ENCODE results near the gene ZFYVE9.
"Not testable (repeated sequence)": the region's sequence is repeated elsewhere in the genome, so short reads cannot be mapped to it uniquely, and the experiment has no call there.

Gene ZFYVE9

GRCh38 chr1:52145137-52145536 is 3.2 kb downstream of the ZFYVE9 start:
- no peak for DNase-seq (ENCODE audit: low read depth in 3 of 3)

DNA sequence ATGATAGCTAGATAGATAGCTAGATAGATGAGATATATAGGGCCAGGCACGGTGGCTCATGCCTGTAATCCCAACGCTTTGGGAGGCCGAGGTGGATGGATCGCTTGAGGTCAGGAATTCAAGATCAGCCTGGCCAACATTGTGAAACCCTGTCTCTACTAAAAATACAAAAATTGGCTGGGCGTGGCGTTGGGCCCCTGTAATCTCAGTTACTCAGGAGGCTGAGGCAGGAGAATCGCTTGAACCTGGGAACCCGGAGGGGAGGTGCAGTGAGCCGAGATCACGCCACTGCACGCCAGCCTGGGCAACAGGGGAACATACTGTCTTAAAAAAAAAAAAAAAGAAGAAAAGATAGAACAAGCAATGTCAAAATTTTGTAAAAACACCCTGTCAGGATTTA is 8.6 kb downstream of the ZFYVE9 start:
- not testable (repeated sequence) for DNase-seq (ENCODE audit: low read depth in 3 of 3)

- no peak for DNase-seq (ENCODE audit: low read depth in 3 of 3)
These were observed 9.1 kb downstream of the ZFYVE9 start for GRCh38 chr1:52150946-52151345.

- no peak for DNase-seq (ENCODE audit: low read depth in 3 of 3)
These were observed 10.7 kb downstream of the ZFYVE9 start for GRCh38 chr1:52152572-52152971.

DNA sequence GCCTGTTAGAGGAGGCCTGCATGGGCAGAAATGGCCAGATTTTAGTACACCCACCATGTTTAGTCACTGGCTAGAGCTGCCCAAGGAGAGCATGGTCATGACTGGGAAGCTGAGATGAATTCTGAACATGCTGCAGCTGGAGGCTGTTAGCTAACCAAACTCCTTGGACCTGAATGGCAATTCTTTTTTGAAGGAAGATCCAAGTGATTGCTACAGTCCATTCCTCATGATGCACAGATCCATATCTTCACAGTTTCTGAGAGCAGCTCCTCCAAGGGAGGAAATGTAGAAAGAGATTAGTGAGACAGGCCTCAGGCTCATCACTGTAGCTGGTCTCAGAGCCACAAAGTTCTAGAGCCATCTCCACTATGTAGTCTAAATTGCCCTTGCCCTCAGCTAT is 11.1 kb downstream of the ZFYVE9 start:
- DNase-seq (ENCODE audit: low read depth in 3 of 3), result no peak

DNA sequence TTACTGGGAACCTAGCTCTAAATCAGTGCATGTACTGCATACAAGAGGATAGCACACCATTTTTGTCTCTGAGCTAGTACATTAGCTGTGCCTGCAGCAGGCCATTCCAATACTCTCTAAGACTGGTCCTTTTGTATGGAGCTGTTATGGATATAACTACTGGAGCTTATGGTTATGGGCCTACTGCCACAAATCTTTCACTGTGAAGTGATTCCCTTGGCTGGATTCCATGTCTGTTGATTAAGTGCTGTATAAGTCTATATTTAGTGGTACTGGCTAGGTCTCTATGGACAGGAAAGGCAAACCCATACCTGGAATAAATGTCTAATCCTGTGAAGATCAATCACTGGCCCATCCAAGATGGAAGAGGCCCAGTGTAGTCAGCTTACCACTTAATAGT is 12.0 kb downstream of the ZFYVE9 start:
- no peak for DNase-seq (ENCODE audit: low read depth in 3 of 3)

GRCh38 chr1:52156460-52156859 is 14.6 kb downstream of the ZFYVE9 start:
- no peak for DNase-seq (ENCODE audit: low read depth in 3 of 3)

GRCh38 chr1:52157582-52157981 is 15.7 kb downstream of the ZFYVE9 start:
- no peak for DNase-seq (ENCODE audit: low read depth in 3 of 3)

DNA sequence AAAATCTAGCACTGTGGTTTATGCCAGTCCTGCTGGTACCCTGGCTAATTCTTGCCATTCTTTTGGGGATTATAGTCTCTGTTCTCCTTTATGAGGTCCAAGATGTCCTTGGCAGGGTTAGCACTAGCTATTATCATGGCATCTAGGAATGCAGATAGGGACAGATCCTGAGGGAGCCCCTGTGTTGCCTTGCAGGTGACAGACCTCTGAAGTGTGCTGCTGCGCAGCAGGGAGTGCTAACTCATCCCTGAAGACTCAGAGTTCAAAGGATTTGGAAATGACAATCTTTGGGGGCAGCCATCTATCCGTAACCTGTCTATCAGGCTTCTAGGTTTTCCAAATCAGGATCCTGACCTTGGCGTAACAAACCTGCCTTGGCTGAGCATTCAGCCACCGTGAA is 16.3 kb downstream of the ZFYVE9 start:
- no peak for DNase-seq (ENCODE audit: low read depth in 3 of 3)

- DNase-seq (ENCODE audit: low read depth in 3 of 3), result no peak
These were observed 17.3 kb downstream of the ZFYVE9 start for GRCh38 chr1:52159033-52159789.

GRCh38 chr1:52162947-52163346 is 21.1 kb downstream of the ZFYVE9 start:
- no peak for DNase-seq (ENCODE audit: low read depth in 3 of 3)

GRCh38 chr1:52164604-52165003 is 22.7 kb downstream of the ZFYVE9 start:
- no peak for DNase-seq (ENCODE audit: low read depth in 3 of 3)

- DNase-seq (ENCODE audit: low read depth in 3 of 3), result no peak
These were observed 25.3 kb downstream of the ZFYVE9 start for GRCh38 chr1:52166996-52167753.

DNA sequence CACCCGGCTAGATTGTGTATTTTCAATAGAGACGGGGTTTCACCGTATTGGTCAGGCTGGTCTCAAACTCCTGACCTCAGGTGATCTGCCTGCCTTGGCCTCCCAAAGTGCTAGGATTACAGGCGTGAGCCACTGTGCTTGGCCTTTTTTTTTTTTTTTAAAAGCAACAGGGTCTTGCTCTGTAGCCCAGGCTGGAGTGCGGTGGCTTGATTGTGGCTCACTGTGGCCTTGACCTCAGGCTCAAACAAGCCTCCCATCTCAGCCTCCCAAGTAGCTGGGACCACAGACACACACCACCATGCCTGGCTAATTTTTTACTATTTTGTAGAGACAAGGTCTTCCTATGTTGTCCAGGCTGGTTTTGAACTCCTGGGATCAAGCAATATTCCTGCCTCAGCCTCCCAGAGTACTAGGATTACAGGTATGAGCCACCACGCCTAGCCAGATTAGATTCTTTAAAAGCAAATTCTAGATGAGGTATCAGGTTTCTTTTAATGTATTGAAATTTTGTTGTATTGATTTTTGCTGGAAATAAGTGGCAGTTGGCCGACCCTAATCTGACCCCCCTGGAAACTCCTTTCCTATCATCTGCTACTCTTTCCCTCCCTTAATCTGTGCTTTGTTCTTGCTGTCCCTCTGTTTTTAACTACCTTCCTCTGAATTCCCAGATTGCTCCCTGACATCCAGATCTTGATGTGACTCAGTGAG is 26.6 kb downstream of the ZFYVE9 start:
- DNase-seq (ENCODE audit: low read depth in 3 of 3), result no peak

GRCh38 chr1:52171149-52171548 is 29.3 kb downstream of the ZFYVE9 start:
- not testable (repeated sequence) for DNase-seq (ENCODE audit: low read depth in 3 of 3)

DNA sequence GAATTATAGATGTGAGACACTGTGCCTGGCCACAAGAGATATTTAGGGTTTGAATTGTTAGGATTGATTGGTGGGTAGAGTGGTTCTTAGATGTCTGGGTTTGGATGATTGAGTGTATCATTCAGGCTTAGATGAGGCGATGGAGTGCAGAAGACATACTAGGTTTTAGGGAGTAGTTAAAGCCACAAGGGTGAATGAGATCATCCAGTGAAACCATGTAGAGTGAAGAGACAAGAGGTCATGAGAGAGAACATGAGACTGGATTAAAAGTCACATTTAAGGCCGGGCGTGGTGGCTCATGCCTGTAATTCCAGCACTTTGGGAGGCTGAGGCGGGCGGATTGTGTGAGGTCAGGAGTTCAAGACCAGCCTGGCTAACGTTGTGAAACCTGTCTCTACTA is 37.2 kb downstream of the ZFYVE9 start:
- DNase-seq (ENCODE audit: low read depth in 3 of 3), result no peak

DNA sequence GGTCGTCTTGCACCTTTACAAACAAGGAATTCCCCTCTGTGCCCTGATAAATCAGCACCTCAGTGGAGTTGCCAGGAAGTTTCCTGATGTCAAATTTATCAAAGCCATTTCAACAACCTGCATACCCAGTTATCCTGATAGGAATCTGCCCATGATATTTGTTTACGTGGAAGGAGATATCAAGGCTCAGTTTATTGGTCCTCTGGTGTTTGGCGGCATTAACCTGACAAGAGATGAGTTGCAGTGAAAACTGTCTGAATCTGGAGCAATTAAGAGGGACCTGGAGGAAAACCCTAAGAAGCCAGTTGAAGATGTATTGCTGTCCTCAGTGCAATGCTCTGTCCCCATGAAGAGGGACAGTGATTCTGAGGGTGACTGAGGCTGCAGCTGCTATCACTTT is 38.3 kb downstream of the ZFYVE9 start:
- DNase-seq (ENCODE audit: low read depth in 3 of 3), result no peak

- DNase-seq (ENCODE audit: low read depth in 3 of 3), result not testable (repeated sequence)
These were observed 39.9 kb downstream of the ZFYVE9 start for GRCh38 chr1:52181759-52182158.

- not testable (repeated sequence) for DNase-seq (ENCODE audit: low read depth in 3 of 3)
These were observed 40.4 kb downstream of the ZFYVE9 start for GRCh38 chr1:52182328-52182727.

- no peak for DNase-seq (ENCODE audit: low read depth in 3 of 3)
These were observed 41.0 kb downstream of the ZFYVE9 start for GRCh38 chr1:52182874-52183400.

DNA sequence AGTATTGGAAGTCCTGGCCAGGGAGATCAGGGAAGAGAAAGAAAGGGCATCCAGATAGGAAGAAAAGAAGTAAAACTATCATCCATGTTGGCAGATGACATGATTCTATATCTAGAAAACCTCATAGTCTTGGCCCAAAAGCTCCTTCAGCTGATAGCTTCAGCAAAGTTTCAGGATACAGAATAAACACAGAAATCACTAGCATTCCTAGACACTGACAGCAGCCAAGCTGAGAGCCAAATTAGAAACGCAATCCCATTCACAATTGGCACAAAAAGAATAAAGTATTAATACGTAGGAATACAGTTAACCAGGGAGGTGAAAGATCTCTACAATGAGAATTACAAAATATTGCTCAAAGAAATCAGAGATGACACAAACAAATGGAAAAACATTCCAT is 44.6 kb downstream of the ZFYVE9 start:
- DNase-seq (ENCODE audit: low read depth in 3 of 3), result no peak

DNA sequence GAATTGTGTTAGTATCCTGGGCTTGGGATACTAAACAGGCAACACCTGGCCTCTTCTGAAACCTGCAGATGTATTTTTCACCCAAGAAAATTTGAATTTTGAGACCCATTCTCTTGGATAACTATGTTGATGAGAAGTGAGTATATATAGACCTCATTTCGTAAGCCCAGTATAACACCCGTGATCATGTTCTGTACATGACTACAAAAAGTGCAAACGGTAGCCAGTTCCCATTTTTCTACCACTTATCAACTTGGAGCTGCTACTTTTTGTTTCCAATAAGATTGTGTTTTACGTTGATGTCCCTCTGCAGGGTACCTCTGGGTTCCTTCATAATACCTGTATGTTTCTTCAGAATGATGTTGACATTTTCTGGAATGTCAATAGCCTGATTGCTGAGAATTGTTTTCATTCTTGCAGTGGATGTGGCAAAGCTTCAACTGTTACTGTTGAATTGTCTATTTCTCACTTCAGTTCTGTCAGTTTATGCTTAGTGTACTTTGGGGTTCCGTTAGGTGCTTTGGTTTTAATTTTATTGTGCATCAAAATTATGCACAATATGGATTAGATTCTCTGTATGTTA is 48.1 kb downstream of the ZFYVE9 start:
- DNase-seq (ENCODE audit: low read depth in 3 of 3), result no peak

Measured in stimulated activated CD4-positive, alpha-beta T cell treated with anti-CD3 and anti-CD28 coated beads, TNF-alpha, amount 100 ng/mL, for 48 hours (primary cell).